Stimulated activated CD4-positive, alpha-beta T cell treated with anti-CD3 and anti-CD28 coated beads, Interleukin-15, amount 100 ng/mL, for 24 hours (primary cell): ENCODE measurements around the gene VGLL2.
A peak's percentile ranks its signal among the peaks of the same experiment; 100 is the strongest.
"Not testable (repeated sequence)": the region's sequence is repeated elsewhere in the genome, so short reads cannot be mapped to it uniquely, and the experiment has no call there.

Experiments
- DNase-seq: peaks from one replicate; pipeline ENCODE4 v3.0.0-alpha.2; 2020

Gene VGLL2

GRCh38 chr6:117265410-117266256, at the start of gene VGLL2:
VGLL2 (plus strand) TSS chr6:117265558; CDS start chr6:117265764, 206 bp downstream.
- DNase-seq, result peak; percentile 25

- DNase-seq, result no peak
Measured at GRCh38 chr6:117222861-117223260, 42.5 kb upstream of the VGLL2 start.

GRCh38 chr6:117226778-117227177, 38.6 kb upstream of the VGLL2 start:
- DNase-seq, result no peak

- DNase-seq, result no peak
Measured at GRCh38 chr6:117227245-117227962, 38.0 kb upstream of the VGLL2 start.

GRCh38 chr6:117228202-117228601, 37.2 kb upstream of the VGLL2 start:
- DNase-seq, result no peak

GRCh38 chr6:117229870-117230269, 35.5 kb upstream of the VGLL2 start:
- DNase-seq, result no peak

GRCh38 chr6:117231466-117231865, 33.9 kb upstream of the VGLL2 start:
- no peak for DNase-seq

- no peak for DNase-seq
Measured at GRCh38 chr6:117232196-117232595, 33.2 kb upstream of the VGLL2 start.

- DNase-seq, result no peak
Measured at GRCh38 chr6:117233145-117233544, 32.2 kb upstream of the VGLL2 start.

- no peak for DNase-seq
Measured at GRCh38 chr6:117237561-117237960, 27.8 kb upstream of the VGLL2 start.

GRCh38 chr6:117244571-117244970, 20.8 kb upstream of the VGLL2 start:
- not testable (repeated sequence) for DNase-seq

- DNase-seq, result not testable (repeated sequence)
Measured at GRCh38 chr6:117244979-117245378, 20.4 kb upstream of the VGLL2 start.

- DNase-seq, result no peak
Measured at GRCh38 chr6:117253785-117254184, 11.6 kb upstream of the VGLL2 start.

- no peak for DNase-seq
Measured at GRCh38 chr6:117262799-117263198, 2.6 kb upstream of the VGLL2 start.

- no peak for DNase-seq
Measured at GRCh38 chr6:117263353-117263927, 1.9 kb upstream of the VGLL2 start.

GRCh38 chr6:117264369-117264691, 1.0 kb upstream of the VGLL2 start:
- no peak for DNase-seq

- DNase-seq, result peak; percentile 22
Measured at GRCh38 chr6:117264692-117265409, 507 bp upstream of the VGLL2 start.

GRCh38 chr6:117266257-117267053, 1.1 kb downstream of the VGLL2 start:
- no peak for DNase-seq

- no peak for DNase-seq
Measured at GRCh38 chr6:117267054-117267347, 1.6 kb downstream of the VGLL2 start.

- no peak for DNase-seq
Measured at GRCh38 chr6:117267766-117268534, 2.6 kb downstream of the VGLL2 start.

- DNase-seq, result no peak
Measured at GRCh38 chr6:117268924-117269323, 3.6 kb downstream of the VGLL2 start.

GRCh38 chr6:117269638-117270054, 4.3 kb downstream of the VGLL2 start:
- no peak for DNase-seq
